NCI-H128 (cell line): ENCODE data around the gene PRR27.
"Not testable (repeated sequence)": the region's sequence is repeated elsewhere in the genome, so short reads cannot be mapped to it uniquely, and the experiment has no call there.

Experiments
- DNase-seq: peaks from one replicate; lab custom pipeline; 2025; ENCODE audit not compliant: unreplicated experiment; lab: John Stamatoyannopoulos, UW

PRR27 gene

GRCh38 chr4:70196857-70197256 lies 42.8 kb downstream of the PRR27 start:
- no peak for DNase-seq

- DNase-seq = no peak
Measured at GRCh38 chr4:70197842-70198241, 43.8 kb downstream of the PRR27 start.

GRCh38 chr4:70203601-70204000 lies 49.6 kb downstream of the PRR27 start:
- no peak for DNase-seq

GRCh38 chr4:70212752-70213151 lies 58.7 kb downstream of the PRR27 start:
- not testable (repeated sequence) for DNase-seq
